HG03575 (cell line): ENCODE measurements around the gene SHOC2.

Experiments used
- ATAC-seq: cut with Tn5 transposase; IDR thresholded peaks from one replicate; pipeline ENCODE4 v1.9.1; 2021; ENCODE audit not compliant: unreplicated experiment, insufficient number of reproducible peaks, low FRiP score; ENCODE audit errors: extremely low read depth

Gene SHOC2

GRCh38 chr10:110919349-110919931, at the start of gene SHOC2:
Gene SHOC2, plus strand, starts transcription at chr10:110919604. Its CDS starts 44,755 bp downstream, at chr10:110964359.
- no peak for ATAC-seq

DNA sequence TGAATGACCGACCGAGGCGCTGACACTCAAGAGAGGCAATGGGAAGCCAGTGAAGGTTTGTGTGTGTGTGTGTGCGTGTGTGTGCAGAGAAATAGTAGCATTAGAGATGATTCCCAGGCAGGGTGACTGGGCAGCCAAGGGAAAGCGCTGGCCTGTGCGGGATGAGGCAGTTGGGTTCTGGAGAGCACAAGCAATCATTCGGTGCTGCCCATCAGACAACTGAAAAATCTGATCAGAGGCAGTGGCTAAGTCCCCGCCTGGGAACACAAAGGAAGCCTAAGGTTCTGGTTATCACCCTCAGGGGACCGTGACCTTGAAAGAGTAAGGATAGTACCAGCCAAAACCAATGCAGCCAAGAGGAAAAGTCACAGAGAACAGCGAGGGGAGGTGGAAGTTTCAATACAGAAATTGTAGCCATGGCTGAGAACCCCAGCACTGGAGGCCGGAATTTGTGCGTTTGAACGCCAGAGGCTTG, 48.5 kb upstream of the SHOC2 start:
- ATAC-seq = no peak

DNA sequence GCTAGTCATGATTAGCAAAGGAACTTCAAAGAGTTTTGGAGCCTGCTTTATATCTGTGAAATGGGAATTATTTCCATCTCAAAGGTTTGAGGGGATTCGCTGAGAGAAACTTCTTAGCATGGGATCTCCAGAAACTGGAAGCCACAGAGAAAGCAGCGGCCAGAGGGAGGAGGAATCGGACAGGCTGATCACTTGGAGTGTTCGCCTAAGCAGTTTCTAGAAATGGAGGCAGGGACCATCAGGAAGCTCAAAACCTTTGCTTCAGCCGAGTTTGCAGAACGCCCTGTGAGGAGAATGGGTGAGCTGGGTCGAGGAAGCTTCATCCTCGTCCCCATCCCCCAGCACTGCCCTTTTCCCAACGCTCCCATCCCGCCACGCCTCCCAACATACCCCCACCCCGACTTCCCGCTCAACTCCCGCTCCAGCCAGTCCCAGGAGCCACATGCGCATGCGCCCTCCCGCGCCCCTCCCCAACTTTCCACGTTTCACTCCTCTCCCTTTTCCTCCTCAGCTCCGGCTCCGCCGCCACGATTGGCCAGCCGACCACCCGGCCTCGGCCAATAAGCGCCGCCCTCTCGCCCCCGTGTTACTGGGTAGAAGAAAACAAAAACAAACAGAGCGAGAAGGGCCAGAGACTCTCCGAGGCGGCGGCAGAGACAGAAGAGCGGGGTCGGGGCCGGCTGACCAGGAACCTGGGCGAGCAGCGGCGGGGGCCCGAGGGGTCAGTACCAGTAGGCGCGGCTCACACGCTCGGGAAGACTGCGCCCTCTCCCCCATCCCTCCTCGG, 47.9 kb upstream of the SHOC2 start, which contains the start of gene PDCD4:
PDCD4 (plus strand) TSS at position 631 of the 787 bp plus-strand sequence. CDS start 4,100 bp downstream, outside the sequence.
- peak; percentile 30 for ATAC-seq

DNA sequence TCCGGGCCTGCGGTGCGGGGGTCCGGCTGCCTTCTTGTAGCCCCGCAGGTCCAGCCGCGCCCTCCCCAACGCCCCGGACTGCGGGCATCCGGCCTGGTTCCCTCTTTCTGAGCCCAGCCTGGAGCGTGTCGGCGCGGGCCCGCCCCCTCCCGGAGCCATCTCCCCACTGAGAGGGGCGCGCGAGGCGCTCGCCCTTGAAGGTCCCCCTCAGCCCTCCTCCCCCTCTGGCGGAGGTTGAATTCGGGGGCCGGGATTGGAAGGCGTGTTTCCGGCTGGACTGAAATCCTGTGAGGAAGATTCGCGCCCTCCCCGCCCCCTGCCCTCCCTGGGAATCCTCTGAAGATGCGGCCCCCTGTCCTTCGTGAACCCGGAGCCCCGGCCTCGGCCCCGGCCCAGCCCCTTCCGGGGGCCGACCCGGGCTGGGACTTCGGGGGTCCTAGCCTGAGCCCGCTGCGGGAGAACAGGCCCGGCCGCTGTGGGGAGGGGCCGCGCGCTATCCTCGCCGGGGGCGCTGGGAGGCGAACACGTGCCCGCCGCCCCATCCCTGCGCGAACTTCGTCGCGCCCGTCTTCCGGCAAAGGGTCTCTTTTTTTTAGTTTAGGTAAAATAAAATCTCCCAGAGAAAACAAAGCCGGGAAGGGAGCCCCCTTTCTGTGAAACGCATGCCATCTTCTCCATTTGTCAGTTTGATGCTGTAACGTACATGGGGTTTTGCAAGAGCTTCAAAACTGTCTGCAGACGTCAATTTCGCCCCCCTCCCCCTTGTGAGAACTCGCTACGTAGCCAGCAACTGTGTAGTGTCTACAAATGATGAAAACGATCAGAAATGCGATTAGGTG, 47.0 kb upstream of the SHOC2 start:
- ATAC-seq = no peak

- no peak for ATAC-seq
Measured at GRCh38 chr10:110872984-110873923, 46.1 kb upstream of the SHOC2 start.

- no peak for ATAC-seq
Measured at GRCh38 chr10:110873951-110874350, 45.5 kb upstream of the SHOC2 start.

DNA sequence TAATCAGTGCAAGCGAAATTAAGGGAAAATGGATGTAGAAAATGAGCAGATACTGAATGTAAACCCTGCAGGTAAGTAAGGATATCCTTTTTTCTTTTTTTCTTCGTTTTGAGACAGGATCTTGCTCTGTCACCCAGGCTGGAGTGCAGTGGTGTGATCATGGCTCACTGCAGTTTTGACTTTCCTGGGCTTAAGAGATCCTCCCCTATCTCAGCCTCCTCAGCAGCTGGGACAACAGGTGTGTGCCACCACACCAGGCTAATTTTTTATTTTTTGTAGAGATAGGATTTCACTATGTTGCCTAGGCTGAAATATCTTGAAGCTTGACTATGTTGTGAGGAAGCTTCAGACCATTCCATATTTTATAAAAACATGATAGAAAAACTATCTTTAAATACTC, 43.4 kb upstream of the SHOC2 start:
- ATAC-seq = no peak

GRCh38 chr10:110876788-110877187, 42.6 kb upstream of the SHOC2 start:
- no peak for ATAC-seq

- ATAC-seq = no peak
Measured at GRCh38 chr10:110880012-110880411, 39.4 kb upstream of the SHOC2 start.

DNA sequence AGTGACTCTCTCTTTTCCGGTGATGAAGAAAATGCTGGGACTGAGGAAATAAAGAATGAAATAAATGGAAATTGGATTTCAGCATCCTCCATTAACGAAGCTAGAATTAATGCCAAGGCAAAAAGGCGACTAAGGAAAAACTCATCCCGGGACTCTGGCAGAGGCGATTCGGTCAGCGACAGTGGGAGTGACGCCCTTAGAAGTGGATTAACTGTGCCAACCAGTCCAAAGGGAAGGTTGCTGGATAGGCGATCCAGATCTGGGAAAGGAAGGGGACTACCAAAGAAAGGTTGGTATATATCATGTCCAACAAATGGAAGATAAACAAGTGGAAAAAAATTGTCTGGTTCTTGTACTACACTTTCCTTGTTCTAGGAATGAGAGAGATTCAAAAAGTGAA, 38.2 kb upstream of the SHOC2 start:
- ATAC-seq = no peak

GRCh38 chr10:110881905-110882304, 37.5 kb upstream of the SHOC2 start:
- ATAC-seq = no peak

- no peak for ATAC-seq
Measured at GRCh38 chr10:110883924-110884323, 35.5 kb upstream of the SHOC2 start.

GRCh38 chr10:110885932-110886674, 33.3 kb upstream of the SHOC2 start:
- ATAC-seq = no peak

DNA sequence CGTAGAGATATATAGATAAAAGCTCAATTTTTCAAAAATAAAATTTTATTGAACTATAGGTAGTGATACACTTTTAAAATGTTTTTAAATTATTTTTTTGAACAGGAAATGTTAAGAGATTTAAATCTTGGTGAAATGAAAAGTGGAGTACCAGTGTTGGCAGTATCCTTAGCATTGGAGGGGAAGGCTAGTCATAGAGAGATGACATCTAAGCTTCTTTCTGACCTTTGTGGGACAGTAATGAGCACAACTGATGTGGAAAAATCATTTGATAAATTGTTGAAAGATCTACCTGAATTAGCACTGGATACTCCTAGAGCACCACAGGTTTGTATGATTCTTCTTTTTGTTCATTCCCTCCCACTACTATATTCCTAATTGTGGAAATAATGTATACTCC, 31.8 kb upstream of the SHOC2 start:
- no peak for ATAC-seq

- ATAC-seq = no peak
Measured at GRCh38 chr10:110892602-110893288, 26.7 kb upstream of the SHOC2 start.

DNA sequence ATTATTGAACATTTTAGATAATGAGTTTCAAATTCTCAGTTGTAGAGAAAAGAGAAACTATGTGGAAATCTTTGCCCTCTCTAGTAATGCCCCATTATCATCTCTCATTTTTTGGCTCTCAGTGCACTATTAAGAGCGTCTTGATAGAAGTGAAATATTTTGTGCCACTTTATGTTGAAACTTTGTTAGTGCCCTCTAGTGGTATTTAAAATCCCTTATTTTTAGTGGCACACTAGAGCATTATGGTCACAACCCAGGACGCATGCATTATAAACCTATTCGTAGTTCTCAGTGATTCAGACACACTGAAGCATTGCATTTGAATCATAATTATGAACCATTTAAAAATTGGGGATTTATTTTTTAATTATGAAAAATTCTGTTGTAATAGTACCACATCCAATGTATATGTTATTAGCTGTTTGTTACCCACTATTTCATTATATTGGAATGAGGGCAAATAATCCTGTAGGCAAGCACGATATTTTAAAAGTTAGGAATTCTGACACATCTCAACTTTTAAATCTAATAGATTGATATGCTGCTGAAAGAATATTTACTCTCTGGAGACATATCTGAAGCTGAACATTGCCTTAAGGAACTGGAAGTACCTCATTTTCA, 25.7 kb upstream of the SHOC2 start:
- ATAC-seq = no peak

DNA sequence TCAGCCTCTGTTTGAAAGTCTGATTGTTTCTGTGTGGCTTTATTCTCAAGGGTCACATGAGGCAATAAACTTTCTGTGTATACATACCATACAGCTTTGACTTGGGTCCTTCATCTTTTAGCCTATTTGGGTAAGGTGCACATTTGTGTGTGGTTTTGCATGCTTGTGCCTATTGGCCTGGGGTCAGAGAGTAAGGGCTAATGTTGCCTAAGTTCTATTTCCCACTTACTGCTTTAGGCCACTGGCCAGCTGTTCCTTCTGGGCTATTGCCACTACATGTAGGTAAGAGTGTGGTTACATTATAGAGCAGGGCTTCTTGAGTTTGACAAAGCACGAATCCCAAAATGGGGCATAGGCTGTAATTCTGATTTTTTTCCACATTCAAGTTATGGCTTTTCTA, 22.2 kb upstream of the SHOC2 start:
- ATAC-seq = no peak
